WTC11 (cell line): ENCODE measurements around the gene MLEC. TPM values are rescaled to one million over a fixed set of nuclear protein-coding genes. Genes with fewer than 3 reads are reported as not detected.

Experiments used
- ATAC-seq: fragments of 200-7000 bp; cut with Tn5 transposase; 2 replicates; pipeline ENCODE4 v1.10.0; 2021; ENCODE audit warnings: mild to moderate bottlenecking, moderate library complexity
- CTCF ChIA-PET: fragments of 300-600 bp; sonication (Branson Sonifier 250); formaldehyde crosslinking; loops from one replicate; lab custom pipeline; 2021; ENCODE audit warnings: antibody characterized with exemption; lab: Charles Lee
- POLR2A ChIA-PET: fragments of 350-600 bp; sonication (Branson Sonifier 250); formaldehyde crosslinking; loops from one replicate; lab custom pipeline; 2021; ENCODE audit warnings: antibody characterized with exemption; lab: Charles Lee
- DNase-seq: peaks from one replicate; pipeline ENCODE4 v3.0.0; 2021; ENCODE audit warnings: low spot score
- H3K27ac Mint-ChIP-seq: 2 replicates; pipeline ENCODE4 v1.8.0; 2021; ENCODE audit warnings: mixed read lengths
- H3K27me3 Mint-ChIP-seq: 2 replicates; pipeline ENCODE4 v1.8.0; 2021; ENCODE audit warnings: low read depth, mild to moderate bottlenecking, moderate library complexity, mixed read lengths
- H3K36me3 Mint-ChIP-seq: 2 replicates; pipeline ENCODE4 v1.8.0; 2021; ENCODE audit warnings: mixed read lengths
- H3K4me1 Mint-ChIP-seq: 2 replicates; pipeline ENCODE4 v1.8.0; 2022; ENCODE audit warnings: mixed read lengths
- H3K4me3 Mint-ChIP-seq: 2 replicates; pipeline ENCODE4 v1.8.0; 2021; ENCODE audit warnings: mild to moderate bottlenecking, moderate library complexity, mixed read lengths
- H3K9me3 Mint-ChIP-seq: 2 replicates; pipeline ENCODE4 v1.8.0; 2021; ENCODE audit warnings: mixed read lengths
- AFF4 ChIP-seq: sonication (generic); formaldehyde crosslinking; IDR thresholded peaks from 2 replicates; pipeline ENCODE4 v1.8.1; 2023; ENCODE audit warnings: mild to moderate bottlenecking, missing genetic modification reagents, borderline replicate concordance
- AR ChIP-seq: fragments of 250-450 bp; sonication (Bioruptor Pico); IDR thresholded peaks from 2 replicates; pipeline ENCODE4 v1.9.0; 2021; ENCODE audit warnings: mild to moderate bottlenecking
- EMX1 ChIP-seq: fragments of 250-450 bp; sonication (Bioruptor Pico); IDR thresholded peaks from 2 replicates; pipeline ENCODE4 v1.8.0; 2021; ENCODE audit warnings: mild to moderate bottlenecking
- JAZF1 ChIP-seq: fragments of 250-450 bp; sonication (Bioruptor Pico); IDR thresholded peaks from 2 replicates; pipeline ENCODE4 v1.9.0; 2021; ENCODE audit warnings: moderate library complexity, mild to moderate bottlenecking, inconsistent platforms
- JUN ChIP-seq: sonication (generic); formaldehyde crosslinking; IDR thresholded peaks from 2 replicates; pipeline ENCODE4 v1.8.0; 2023; ENCODE audit warnings: mild to moderate bottlenecking, missing genetic modification reagents
- MXD4 ChIP-seq: fragments of 250-450 bp; sonication (Bioruptor Pico); IDR thresholded peaks from 2 replicates; pipeline ENCODE4 v1.8.0; 2021; ENCODE audit warnings: mild to moderate bottlenecking, moderate library complexity, borderline replicate concordance
- NR1H2 ChIP-seq: sonication (generic); formaldehyde crosslinking; IDR thresholded peaks from 2 replicates; pipeline ENCODE4 v1.9.0; 2021; ENCODE audit warnings: mild to moderate bottlenecking, moderate library complexity, missing genetic modification reagents
- OVOL2 ChIP-seq: fragments of 250-450 bp; sonication (Bioruptor Pico); IDR thresholded peaks from 2 replicates; pipeline ENCODE4 v1.9.0; 2021; ENCODE audit warnings: mild to moderate bottlenecking, borderline replicate concordance
- TCF7 ChIP-seq: sonication (generic); formaldehyde crosslinking; IDR thresholded peaks from 2 replicates; pipeline ENCODE4 v1.8.0; 2022; ENCODE audit warnings: mild to moderate bottlenecking, low read depth, missing genetic modification reagents, moderate library complexity
- ZBTB43 ChIP-seq: sonication (generic); formaldehyde crosslinking; IDR thresholded peaks from 2 replicates; pipeline ENCODE4 v1.8.1; 2023; ENCODE audit warnings: mild to moderate bottlenecking, missing genetic modification reagents
- ZNF232 ChIP-seq: sonication (generic); formaldehyde crosslinking; IDR thresholded peaks from 2 replicates; pipeline ENCODE4 v1.8.0; 2022; ENCODE audit warnings: mild to moderate bottlenecking, missing genetic modification reagents
- ZNF263 ChIP-seq: sonication (generic); formaldehyde crosslinking; IDR thresholded peaks from 2 replicates; pipeline ENCODE4 v1.8.1; 2022; ENCODE audit warnings: low read depth, mild to moderate bottlenecking, moderate library complexity, missing genetic modification reagents
- ZNF425 ChIP-seq: fragments of 250-450 bp; sonication (Bioruptor Pico); conservative IDR thresholded peaks from 2 replicates; pipeline ENCODE4 v1.9.0; 2021; ENCODE audit warnings: mild to moderate bottlenecking
- ZNF532 ChIP-seq: fragments of 250-450 bp; sonication (Bioruptor Pico); IDR thresholded peaks from 2 replicates; pipeline ENCODE4 v1.9.0; 2021; ENCODE audit warnings: mild to moderate bottlenecking, borderline replicate concordance
- total RNA-seq: library from RNA; stranded (reverse); gene quantifications from 3 replicates; pipeline ENCODE4 v1.2.3, GENCODE V29; 2021
- TF ChIP-seq, protein P1 (sequence below): sonication (generic); formaldehyde crosslinking; IDR thresholded peaks from 2 replicates; pipeline ENCODE4 v1.8.1; 2022; ENCODE audit warnings: low read depth, missing genetic modification reagents, borderline replicate concordance
- TF ChIP-seq, protein P2 (sequence below): sonication (generic); formaldehyde crosslinking; IDR thresholded peaks from 2 replicates; pipeline ENCODE4 v1.8.1; 2022; ENCODE audit warnings: mild to moderate bottlenecking, moderate library complexity, missing genetic modification reagents

The MLEC gene
- total RNA-seq, 1 experiment from 2014 or later: 278 TPM

DNA sequence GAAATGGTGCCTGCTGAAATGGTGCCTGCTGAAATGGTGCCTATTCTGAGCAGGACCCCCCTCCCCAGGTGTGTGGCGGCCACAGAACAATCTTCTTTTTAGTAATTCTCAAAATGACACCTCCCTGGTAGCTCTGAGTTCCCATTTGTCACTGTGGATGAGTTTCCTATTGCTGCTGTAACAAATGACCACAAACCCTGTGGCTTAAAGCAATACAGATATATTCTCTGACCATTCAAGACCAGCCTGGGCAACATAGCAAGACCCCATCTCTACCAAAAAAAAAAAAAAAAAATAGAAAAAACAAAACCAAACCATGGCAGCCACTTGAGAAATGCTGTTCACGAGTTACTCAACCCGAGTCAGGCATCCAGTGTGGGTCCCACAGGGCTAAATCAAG, 46.6 kb downstream of the MLEC start (continued):
- TF ChIP-seq ZBTB43 (CRISPR knock-in tag) (no peak), AR (no peak)
- TF ChIP-seq, all 79 proteins: peak for 0

GRCh38 chr12:120734210-120734609, 47.3 kb downstream of the MLEC start:
- Mint-ChIP-seq H3K9me3 (peaks cover 5% of the 10 kb centered on the region), H3K36me3 (peaks cover 22% of the 10 kb centered on the region)
- TF ChIP-seq ZNF263 (CRISPR knock-in tag) (no peak), JAZF1 (CRISPR knock-in tag) (no peak), JUN (CRISPR knock-in tag) (no peak), ZNF532 (no peak), AFF4 (CRISPR knock-in tag) (no peak), EMX1 (CRISPR knock-in tag) (no peak)
- TF ChIP-seq, all 79 proteins: peak for 0
- ChIA-PET POLR2A (no interaction called here), CTCF (interaction anchor here (1.3 kb wide), 1 partner anchor 271 kb away, joined by 3 read pairs; no protein-coding TSS in a partner anchor)
- no peak overlapping the region for H3K4me3 Mint-ChIP-seq
- DNase-seq (no peak), ATAC-seq (no peak)
- no peaks in the 10 kb centered on the region for H3K27me3 Mint-ChIP-seq
- 0 out of 2 replicates have a peak overlapping the region, but pooled peaks have one; percentile 49 for H3K27ac Mint-ChIP-seq
- H3K4me1 Mint-ChIP-seq: no peaks in the 10 kb centered on the region

DNA sequence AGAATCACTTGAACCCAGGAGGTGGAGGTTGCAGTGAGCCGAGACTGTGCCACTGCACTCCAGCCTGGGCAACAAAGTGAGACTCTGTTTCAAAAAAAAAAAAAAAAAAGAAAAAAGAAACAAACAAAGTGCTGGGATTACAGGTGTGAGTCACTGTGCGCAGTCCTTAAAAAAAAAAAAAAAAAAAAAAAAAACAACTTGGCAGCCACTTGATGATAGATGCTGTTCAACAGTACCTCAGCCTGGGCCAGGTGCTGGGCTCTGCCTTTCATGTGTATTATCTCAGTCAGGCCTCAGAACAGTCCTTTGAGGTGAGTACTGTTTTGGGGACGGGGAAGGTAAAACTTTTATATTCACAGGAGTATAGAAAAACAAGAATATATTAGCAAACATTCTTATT, 48.2 kb downstream of the MLEC start:
- ATAC-seq: no peak
- peaks cover 5% of the 10 kb centered on the region for H3K9me3 Mint-ChIP-seq
- no peaks in the 10 kb centered on the region for H3K27me3 Mint-ChIP-seq
- CTCF ChIA-PET: interaction anchor here (1.3 kb wide), 1 partner anchor 270 kb away, joined by 3 read pairs; no protein-coding TSS in a partner anchor
- POLR2A ChIA-PET: no interaction called here
- no peak for DNase-seq
- H3K36me3 Mint-ChIP-seq: peaks cover 16% of the 10 kb centered on the region
- H3K27ac Mint-ChIP-seq: no peak overlapping the region
- H3K4me1 Mint-ChIP-seq: no peaks in the 10 kb centered on the region
- H3K4me3 Mint-ChIP-seq: no peak overlapping the region
- TF ChIP-seq, protein P1, sequence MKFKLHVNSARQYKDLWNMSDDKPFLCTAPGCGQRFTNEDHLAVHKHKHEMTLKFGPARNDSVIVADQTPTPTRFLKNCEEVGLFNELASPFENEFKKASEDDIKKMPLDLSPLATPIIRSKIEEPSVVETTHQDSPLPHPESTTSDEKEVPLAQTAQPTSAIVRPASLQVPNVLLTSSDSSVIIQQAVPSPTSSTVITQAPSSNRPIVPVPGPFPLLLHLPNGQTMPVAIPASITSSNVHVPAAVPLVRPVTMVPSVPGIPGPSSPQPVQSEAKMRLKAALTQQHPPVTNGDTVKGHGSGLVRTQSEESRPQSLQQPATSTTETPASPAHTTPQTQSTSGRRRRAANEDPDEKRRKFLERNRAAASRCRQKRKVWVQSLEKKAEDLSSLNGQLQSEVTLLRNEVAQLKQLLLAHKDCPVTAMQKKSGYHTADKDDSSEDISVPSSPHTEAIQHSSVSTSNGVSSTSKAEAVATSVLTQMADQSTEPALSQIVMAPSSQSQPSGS: no peak
- TF ChIP-seq TCF7 (CRISPR knock-in tag): no peak
- no peak for TF ChIP-seq NR1H2 (CRISPR knock-in tag)
- TF ChIP-seq ZNF425 (CRISPR knock-in tag): no peak
- TF ChIP-seq JAZF1 (CRISPR knock-in tag): no peak
- TF ChIP-seq, protein P2, sequence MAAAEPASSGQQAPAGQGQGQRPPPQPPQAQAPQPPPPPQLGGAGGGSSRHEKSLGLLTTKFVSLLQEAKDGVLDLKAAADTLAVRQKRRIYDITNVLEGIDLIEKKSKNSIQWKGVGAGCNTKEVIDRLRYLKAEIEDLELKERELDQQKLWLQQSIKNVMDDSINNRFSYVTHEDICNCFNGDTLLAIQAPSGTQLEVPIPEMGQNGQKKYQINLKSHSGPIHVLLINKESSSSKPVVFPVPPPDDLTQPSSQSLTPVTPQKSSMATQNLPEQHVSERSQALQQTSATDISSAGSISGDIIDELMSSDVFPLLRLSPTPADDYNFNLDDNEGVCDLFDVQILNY (CRISPR knock-in tag): no peak
- no peak for TF ChIP-seq OVOL2 (CRISPR knock-in tag)
- TF ChIP-seq ZNF232 (CRISPR knock-in tag): no peak
- TF ChIP-seq MXD4 (CRISPR knock-in tag): no peak
